Activated CD4-positive, alpha-beta T cell treated with anti-CD3 and anti-CD28 coated beads for 24 hours (primary cell): ENCODE data around the gene SPEM1.

Experiments
- DNase-seq, 2 donors: peaks; one replicate each; pipeline ENCODE4 v3.0.0-alpha.2; 2020; ENCODE audit warnings: low read depth in 2 of 2

SPEM1 gene

DNA sequence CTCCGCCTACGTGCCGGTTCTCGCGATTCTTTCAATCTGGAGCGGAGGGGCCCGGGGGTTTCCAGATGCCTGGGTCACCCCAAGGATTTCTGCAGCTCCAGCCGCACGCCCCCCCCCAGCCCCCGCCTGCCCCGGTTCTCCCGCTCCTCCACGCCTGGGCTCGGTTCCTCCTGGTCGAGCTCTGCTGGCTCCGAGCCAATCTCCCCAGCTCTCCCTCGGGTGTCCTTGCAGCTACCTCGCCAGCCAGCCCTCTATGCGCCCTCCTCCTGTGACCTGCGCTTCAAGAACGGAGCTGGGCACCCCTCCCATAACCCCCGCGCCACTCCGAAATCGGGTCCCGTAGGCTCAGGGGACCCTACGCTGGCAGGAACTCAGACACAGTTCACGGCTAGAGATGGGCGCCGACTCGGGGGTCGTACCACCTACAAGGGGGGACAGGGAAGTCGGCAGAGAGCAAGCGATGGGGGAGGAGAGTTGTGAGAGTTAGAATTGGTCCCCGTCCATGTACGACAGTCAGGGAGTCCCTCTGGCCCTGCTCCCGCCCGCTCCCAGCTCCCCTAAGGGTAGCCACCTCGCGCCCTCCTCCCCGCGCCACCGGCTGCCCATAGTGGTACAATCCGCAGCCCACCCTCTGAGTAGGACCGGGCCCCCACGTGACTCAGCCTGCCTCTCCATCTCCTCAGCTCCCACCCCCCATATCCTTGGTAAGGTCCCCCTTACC lies 20.1 kb downstream of the SPEM1 start:
- peak in 1 of 2 donors; percentile 48 for DNase-seq

DNA sequence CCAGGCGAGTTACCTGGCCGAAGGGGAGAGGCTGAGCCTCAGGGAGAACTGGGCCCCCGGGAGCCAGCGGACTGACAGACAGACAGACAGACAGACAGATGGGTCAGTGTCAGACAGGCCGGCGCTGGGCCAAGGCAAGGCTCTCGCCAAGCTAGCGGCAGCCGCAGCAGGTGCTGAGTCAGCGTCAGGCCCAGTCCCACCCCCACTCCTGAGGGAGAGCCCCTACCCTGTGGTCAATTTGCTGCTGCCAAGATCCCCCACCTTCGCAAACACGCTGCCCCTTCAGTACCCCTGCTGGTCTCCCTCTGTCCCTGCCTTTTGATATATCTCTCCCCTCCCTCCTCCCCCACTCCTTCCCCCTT lies 20.7 kb downstream of the SPEM1 start:
- no peak for DNase-seq

- no peak for DNase-seq
Observed at GRCh38 chr17:7441266-7441665, 21.1 kb downstream of the SPEM1 start.

- DNase-seq, result no peak
Observed at GRCh38 chr17:7442142-7442541, 22.0 kb downstream of the SPEM1 start.

DNA sequence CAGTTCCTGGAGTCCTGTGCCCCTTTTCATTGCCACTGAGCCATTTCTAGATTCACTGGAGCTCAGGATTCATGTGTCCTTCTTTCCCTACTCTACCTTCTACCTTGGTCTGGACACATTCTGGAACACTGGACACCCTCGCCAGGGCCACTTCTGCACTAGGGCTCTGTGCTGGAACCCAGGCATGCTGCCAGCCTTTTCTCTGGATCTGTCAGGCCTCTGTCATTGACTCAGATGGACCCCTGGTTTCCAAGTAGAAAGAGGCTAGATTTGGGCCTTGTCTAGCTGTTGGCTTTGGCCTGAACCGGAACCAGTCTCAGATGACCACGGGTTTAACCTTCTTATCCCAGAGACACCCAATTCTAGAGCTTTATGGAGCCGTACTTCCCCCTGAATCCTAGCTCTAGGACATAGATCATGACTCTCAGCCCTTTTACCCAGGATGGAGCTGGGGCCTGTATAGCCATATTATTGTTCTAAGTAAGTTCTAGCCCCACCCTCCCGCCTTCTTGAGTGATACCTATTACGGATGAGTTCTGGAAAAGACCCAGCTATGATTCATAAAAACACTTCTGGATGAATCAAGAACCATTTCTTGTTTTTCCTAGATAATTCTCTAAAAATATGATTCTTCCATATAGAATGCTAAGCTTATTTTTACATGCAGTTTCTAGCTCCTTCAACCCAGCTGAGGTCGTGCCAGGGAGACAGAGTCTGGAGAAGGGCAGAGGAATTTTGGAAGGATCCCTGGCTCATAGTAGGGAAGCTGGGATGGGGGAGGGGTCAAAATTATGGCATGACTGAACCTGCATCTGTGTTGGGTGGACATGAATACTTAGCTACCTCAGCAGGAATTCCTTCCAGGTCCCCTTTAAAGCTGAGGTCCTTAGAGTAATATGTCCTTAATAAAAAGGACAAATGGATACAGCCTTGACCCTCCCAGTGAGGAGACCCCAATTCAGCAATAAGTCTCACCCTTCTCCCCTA lies 23.7 kb downstream of the SPEM1 start:
- no peak for DNase-seq

DNA sequence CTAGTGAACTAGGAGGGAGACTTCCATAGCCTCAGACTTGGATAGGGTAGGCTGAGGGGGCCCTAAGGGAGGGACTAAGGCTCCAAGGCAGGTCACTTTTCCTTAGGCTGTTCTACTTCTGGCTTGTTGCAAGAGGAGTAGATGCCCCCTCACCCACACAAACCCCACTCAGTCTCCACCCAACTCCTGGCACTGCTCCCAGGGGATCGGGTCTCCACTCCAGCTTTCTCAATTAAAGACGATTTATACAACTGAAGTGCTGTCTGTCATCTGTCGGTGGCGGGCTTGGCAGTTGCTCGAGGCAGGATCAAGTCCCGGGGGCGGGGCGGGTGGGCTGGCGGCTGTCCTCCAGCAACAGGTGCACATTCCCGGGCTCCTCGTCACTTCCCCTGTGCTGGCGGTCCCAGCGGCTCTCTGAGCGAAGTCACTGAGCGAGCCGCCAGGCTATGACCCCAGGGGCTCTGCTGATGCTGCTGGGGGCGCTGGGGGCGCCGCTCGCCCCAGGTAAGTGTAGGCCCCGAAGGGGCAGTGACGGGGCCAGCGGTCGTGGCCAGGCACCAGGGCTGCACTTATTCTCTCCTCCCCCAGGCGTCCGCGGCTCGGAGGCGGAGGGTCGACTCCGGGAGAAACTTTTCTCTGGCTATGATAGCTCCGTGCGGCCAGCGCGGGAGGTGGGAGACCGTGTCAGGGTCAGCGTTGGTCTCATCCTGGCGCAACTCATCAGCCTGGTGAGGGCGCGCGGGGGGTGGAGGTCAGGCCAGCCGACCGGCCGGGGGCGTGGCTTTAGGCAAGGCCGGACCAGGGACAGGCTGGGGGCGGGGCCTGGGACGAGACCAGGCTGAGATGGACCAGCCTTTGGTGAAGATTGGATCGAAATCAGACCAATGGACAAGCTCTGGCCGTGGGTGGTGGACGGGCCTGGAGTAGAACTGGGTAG lies 24.8 kb downstream of the SPEM1 start, which contains the start of gene CHRNB1:
TSS of gene CHRNB1 (plus strand) at position 380 of the 937 bp plus-strand sequence. CDS start at position 447, 67 bp downstream.
- no peak for DNase-seq

DNA sequence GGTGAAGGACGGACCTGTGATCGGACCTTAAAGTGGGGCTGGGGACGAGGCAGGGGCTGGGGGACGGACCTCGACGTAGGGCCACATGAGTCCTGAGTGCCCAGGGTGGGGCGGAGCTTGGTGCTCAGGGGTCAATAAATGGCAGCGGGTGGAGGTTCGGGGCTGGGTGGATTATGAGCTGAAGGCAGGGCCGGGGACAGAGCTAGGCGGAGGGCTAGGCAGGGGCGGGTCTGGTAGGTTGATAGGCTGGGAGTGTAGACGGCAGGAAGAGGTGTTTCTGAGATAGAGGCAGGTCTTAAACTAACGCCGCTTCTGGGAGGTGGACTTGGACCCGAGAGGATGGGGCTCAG lies 25.5 kb downstream of the SPEM1 start:
- DNase-seq, result no peak

DNA sequence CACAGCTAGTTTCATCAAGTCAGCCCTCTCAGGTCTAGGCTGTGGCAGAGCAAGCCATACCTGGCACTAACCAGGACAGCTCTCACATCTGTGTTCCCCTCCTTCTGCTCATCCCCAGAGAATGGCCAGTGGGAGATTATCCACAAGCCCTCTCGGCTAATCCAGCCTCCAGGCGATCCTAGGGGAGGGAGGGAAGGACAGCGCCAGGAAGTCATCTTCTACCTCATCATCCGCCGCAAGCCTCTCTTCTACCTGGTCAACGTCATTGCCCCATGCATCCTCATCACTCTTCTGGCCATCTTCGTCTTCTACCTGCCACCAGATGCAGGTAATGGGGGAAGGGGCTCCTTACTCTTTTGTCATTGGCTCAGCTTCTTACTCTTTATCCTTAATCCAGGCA lies 28.3 kb downstream of the SPEM1 start:
- no peak for DNase-seq

GRCh38 chr17:7459961-7460545 lies 39.9 kb downstream of the SPEM1 start:
- no peak for DNase-seq

DNA sequence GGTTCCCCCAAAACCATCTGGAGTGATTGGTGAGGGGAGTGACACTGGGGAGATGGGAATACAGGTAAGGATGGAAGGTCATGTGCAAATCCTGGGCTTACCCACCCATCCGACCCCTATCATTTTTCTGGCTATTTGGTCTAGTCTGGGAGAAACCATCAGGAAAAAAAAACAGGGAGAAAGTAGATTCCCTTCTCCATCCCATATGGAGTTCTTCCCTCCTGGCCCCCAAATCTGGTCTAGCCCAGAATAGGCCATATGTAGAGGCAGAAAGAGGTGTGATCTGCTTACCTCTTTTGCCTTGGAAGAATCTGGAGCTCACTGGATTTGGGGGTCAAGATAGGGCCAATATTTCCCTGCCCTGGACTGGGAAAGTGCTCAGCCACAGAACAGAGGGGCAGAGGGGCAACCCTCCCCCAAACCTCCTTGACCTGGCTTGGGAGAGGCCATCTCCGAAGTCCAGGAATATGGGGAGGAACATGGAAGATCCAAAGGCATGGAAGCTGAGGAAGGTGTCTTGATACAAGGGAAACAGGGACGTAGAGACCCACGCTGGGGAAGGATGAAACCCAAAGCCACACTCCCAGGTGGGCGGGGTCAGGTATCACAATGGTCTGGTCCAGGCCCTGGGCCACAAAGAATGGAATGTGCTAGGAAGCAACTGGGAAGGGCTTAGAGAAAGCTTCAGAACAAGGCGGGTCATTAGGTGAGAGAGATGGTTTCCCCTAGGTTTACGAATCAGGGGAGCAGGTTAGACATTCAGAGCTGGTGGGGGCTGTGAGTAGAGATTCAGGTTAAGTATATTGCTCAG lies 40.9 kb downstream of the SPEM1 start:
- no peak for DNase-seq

DNA sequence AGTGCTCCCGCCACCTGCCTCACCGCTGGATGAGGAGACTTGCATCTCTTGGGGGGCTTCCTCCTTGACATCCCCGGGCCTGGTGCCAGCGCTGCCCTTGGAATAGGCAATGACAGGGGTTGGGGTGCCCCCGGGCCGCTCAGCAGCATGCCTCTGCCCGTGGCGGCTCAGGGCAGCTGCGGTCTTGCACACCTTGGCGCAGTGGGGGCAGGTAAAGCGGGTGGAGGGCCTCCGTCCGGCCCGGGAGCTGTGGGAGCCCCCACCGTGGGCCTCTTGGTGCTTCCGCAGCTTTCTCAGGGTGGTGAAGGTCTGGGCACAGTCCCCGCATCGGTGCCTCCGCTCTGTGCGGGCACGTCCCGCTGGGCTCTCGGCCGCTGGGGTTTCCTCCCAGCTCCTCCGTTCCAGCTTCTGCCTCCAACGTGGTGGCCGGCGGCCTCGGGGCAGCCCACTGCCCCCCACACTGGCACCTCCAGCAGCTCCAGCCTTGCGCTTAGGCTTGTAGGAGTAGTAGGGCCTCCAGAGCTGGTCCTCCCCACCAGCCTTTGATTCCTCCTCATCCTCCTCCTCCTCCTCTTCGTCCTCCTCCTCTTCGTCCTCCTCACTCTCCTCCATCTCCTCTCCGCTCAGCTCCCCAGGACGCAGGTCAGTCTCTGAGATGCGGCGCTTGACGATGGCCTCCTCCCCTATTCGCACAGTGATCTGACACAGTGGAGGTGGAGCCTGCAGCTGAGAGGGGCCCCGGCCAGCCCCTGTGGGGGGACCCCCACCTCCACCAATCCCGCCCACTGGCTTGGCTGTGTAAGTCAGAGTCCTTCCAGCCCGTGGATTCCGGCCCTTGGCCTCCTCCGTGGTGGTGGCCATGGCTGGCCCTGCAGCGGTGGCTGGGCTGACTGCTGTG lies 42.6 kb downstream of the SPEM1 start:
- DNase-seq, result no peak

GRCh38 chr17:7463372-7463846 lies 43.3 kb downstream of the SPEM1 start:
- DNase-seq, result no peak

GRCh38 chr17:7464081-7464480 lies 44.0 kb downstream of the SPEM1 start:
- no peak for DNase-seq

GRCh38 chr17:7465597-7466275 lies 45.6 kb downstream of the SPEM1 start:
- DNase-seq, result no peak

DNA sequence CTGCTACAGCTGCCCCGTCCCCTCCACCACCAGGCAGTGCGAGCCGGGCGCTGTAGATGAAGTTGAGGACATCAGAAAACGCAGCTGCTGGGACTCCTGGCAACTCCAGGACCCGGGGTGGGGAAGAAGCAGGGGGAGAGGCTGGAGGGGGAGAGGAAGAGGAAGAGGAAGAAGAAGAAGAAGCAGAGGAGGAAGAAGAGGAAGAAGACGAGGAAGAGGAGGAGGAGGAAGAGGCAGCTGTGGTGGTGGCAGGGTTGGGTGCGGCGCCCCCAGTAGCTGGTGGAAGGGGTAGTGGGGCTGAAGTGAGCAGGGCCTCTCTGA lies 46.2 kb downstream of the SPEM1 start:
- DNase-seq, result no peak

DNA sequence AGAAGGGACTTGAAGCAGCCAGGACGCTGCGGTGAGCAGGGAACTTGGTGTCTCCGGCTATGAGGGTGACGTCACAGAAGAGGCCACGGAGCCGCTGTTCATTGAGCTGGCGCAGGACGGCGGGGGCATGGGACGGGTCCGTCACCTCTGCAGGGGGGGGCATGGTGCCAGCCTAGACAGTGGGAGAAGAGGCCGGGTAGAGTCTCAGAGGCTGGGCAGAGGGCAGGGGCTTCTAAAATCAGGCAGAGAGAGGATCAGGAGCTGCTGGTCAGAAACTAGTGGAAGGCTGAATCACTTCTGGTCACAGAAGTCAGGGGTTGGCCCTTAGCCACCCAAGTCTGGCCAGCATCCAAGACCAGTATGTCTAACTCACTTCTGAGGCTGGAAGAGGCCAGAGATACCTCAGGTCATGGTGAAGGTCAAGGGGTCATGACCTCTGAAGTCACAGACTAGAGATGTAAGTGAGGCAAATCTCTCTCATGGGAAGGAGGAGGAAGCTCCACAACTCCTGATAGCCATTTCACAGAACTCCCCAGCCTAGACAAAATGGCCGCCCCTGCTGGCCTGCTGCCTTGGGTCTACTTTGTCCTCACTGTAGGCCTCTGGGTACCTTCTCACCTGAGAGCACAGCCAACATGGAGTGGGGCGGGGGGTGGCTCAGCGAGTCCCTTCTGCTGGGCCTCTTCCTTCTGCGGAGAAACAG lies 46.7 kb downstream of the SPEM1 start:
- DNase-seq, result no peak

DNA sequence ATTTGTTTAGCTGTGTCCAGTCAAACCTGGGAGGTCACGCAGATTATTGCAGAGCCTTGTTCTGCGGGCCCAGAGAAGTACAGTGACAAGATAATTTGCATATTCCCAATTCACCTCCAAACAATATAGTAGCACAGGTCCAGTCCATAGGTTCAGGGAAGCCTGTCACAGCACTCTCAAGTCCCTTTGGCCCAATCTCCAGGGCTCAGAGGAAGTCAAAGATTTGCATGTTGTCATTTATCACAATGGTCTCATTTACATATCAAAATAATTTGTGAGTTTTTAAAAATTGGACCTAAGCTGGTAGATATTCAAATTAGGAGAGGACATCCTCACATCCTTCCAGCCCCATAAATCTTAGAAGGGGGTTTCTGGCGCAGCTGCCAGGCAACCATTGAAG lies 47.4 kb downstream of the SPEM1 start:
- no peak for DNase-seq

DNA sequence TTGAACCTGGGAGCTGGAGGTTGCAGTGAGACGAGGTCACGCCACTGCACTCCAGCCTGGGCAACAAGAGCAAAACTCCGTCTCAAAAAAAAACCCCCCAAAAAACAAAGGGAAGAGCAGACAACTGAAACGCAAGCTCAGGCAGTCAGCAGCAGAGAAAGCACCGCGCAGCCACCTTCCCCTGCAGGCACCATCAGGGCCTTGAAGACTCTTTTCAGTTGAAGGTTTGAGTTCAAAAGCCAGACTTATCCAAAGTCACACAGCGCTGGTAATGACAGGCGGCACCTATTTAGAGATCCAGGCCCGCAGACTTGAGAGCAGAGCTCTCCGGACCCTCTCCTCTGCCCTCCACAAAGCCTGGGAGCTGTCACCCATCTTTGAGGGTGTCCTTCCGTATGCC lies 48.2 kb downstream of the SPEM1 start:
- DNase-seq, result no peak
